ENCODE measurements around the gene NEMP1. TPM values are rescaled to one million over a fixed set of nuclear protein-coding genes. Genes with fewer than 3 reads are reported as not detected.
"Not testable (repeated sequence)": the region's sequence is repeated elsewhere in the genome, so short reads cannot be mapped to it uniquely, and the experiment has no call there.

The NEMP1 gene
- total RNA-seq, 1 experiment from 2014 or later, result 18.0 TPM

- DNase-seq (ENCODE audit: low spot score), result peak; percentile 2
These were observed 13.3 kb upstream of the NEMP1 start for GRCh38 chr12:57091638-57092528.

GRCh38 chr12:57090924-57091637, 12.5 kb upstream of the NEMP1 start:
- no peak for DNase-seq (ENCODE audit: low spot score)

- no peak for DNase-seq (ENCODE audit: low spot score)
These were observed 11.9 kb upstream of the NEMP1 start for GRCh38 chr12:57090490-57090889.

DNA sequence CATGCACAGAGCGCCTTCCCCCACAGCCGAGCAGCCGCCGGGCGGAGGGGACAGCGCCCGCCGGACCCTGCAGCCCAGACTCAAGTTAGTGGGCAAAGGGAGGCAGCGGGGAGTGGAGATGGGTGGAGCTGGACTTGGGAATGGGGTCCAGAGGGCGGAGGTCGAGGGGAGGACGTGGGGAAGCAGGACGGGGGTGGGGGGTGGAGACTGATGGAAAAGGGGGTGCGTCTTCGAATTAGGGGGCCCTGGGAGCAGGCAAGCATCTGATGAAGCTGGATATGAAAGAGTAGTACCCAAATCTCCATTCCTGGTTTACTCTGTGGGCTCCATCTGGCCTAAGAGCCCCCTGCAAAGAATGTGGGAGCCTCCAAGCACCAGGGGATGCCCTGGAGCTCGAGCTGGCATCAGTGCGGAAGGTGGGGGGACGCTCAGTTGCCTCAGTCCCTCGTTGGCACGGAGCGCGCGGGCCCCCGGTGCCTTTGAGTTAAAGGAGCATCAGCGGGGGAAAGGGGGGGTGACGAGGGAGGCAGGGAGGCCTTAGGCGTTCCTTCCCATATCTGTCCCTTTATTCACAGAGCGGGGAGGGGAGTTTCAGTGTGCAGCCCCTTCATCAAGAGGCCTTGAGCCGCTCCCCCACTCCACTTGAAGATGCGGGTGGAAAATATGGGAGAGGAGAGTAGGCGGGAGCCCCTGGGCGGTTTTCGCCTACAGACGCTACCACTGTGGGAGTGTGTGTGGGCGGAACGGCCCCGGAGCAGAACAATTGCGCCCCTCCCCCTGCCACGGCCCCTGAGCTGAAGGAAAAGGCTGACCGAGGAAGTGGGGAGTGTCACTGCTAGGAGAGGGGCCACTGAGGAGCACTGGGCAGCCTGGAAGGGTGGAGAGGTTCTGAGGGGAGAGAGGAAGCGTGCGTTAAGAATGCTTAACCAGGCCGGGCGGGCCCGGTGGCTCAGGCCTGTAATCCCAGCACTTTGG, 11.0 kb upstream of the NEMP1 start:
- no peak for DNase-seq (ENCODE audit: low spot score)

GRCh38 chr12:57088354-57089270, 10.0 kb upstream of the NEMP1 start, which contains the start of gene NAB2:
Gene NAB2, plus strand, starts transcription at chr12:57089114. Its CDS starts 158 bp downstream, at chr12:57089272.
- DNase-seq (ENCODE audit: low spot score), result peak; percentile 93

- DNase-seq (ENCODE audit: low spot score), result peak; percentile 92
These were observed 9.2 kb upstream of the NEMP1 start for GRCh38 chr12:57087691-57088353.

DNA sequence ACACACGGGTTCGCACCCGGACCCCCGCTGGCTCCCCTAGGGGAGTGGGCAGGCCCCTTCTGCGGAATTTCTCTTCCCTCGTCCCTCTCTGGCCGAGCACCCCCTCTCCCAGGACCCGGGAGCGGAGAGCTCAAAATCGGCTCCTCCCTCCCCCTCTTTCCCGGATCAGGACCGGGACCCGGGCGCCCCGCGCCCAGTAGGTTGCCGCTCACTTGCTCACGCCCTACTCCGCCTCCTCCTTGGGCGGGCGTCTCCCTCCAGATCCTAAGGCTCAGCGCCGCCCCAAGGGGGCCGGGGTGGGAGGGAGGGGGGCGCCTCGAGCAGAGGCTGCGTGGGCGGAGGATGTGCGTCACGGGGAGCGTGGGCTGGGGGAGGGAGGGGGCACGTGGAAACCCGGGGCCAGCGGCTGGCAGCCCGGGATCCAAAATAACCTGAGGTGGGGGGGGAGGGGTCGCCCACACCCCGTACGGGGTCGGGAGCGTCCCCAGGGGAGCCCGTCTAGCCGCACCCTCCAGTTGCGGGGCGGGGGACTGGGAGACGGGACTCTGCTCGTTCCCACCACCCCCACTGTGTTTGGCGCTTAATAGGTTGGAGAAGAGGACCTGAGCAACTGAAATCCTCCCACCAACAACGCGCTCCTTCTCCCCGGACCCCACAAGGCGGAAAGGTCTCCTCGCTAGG, 8.6 kb upstream of the NEMP1 start:
- peak; percentile 76 for DNase-seq (ENCODE audit: low spot score)

GRCh38 chr12:57086493-57087009, 8.0 kb upstream of the NEMP1 start:
- peak; percentile 62 for DNase-seq (ENCODE audit: low spot score)

DNA sequence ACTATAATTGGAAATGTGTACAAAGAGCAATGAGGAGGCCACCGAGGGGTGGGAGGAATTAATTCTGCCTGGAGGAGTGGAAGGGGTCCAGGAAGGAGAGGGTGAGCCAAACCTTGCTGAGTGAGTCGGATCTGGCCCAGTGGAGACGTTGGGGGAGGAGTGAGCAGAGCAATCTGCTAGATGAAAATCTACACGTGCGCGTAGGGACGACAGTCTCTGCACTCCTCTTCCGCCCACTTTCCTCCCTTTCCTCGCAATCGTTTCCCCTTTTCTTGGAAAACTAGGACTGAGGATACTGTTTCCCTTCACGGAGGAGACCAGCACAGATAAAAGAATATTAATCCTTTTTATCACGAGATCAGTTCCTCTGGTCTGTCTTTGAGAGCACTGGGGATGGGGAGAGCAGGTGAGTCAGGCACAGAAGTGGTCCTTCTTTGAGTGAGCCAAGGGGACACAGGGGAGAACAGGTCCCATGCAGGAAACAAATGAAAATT, 7.5 kb upstream of the NEMP1 start:
- no peak for DNase-seq (ENCODE audit: low spot score)

- DNase-seq (ENCODE audit: low spot score), result no peak
These were observed 2.3 kb upstream of the NEMP1 start for GRCh38 chr12:57080855-57081254.

GRCh38 chr12:57079821-57080220, 1.2 kb upstream of the NEMP1 start:
- no peak for DNase-seq (ENCODE audit: low spot score)

DNA sequence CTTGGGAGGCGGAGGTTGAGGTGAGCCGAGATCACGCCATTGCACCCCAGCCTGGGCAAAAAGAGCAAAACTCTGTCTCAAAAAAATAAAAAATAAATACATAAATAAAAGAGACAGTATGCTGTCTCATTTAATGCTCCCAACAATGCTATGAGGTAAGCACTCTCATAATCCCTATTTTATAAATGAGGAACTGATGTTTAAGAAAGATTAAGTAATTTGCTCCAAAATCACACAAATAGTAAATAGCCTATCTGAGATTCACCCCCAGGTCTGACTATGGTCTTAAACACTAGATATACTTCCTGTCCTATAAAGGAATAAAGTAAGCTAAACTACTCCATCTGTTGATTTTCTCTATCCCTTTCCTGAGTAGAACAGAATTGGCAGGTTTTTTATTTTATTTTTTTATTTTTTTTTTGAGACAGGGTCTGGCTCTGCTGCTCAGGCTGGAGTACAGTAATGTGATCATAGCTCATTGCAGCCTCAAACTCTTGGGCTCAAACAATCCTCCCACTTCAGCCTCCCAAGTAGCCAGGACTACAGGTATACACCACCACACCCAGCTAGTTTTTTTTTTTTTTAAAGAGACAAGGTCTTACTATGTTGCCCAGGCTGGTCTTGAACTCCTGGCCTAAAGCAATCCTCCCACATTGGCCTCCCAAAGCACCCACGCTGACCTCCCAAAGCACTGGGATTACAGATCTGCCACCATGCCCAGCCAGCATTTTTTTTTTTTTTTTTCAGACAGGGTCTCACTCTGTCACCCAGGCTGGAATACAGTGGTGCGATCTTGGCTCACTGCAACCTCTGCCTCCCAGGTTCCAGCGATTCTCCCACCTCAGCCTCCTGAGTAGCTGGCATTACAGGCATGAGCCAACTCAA, 4.8 kb downstream of the NEMP1 start:
- DNase-seq (ENCODE audit: low spot score), result not testable (repeated sequence)

- DNase-seq (ENCODE audit: low spot score), result no peak
These were observed 5.9 kb downstream of the NEMP1 start for GRCh38 chr12:57072661-57073060.

DNA sequence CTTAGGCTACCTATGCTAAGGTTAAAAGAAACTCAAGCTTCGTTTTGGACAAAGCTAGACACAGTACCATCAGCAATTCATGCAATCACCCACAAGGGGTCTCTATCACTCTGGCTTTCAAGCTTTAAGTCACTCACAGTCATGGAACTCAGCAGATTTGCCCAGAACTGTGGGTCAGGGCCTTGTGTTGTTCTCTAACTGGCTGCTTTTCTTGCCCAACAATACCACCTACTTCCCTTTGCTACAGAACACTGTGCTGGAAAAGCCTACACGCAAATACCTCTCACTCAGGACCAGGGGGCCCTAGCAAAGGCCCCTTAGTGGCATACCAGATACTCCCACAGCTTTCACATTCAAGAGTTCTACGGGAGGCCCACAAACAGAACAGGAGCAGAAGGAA, 9.1 kb downstream of the NEMP1 start:
- peak; percentile 57 for DNase-seq (ENCODE audit: low spot score)

GRCh38 chr12:57066245-57066644, 12.3 kb downstream of the NEMP1 start:
- no peak for DNase-seq (ENCODE audit: low spot score)

DNA sequence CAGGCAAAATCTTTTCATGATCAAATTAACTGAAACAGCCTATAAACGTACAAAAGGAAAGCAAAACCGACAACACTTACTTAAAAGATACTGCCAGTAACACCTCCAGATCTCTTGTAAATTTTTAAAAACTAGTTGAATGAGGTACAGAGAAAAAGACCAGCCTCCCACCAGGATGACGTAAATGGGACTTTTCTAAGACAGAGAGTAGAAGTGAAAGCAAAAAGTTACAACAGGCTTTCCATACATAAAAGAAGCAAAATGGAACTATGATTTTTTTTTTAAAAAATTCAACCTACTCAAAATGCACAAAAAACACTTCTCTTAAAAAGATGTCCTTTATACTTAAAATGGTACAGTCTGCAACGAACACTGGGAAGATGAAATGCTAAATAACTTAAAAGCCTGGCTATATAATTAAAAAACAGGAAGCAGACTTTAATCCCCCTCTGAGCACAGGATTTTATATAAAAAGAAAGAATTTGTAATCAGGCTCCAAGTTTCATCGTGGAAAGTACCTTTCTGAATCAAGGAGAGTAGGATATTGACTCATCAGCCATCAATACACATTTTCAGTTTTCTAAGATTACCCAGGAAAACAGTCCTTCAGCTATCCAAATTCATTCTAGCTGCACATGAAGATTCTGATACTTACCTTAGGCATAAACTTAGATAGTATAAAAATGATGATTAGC, 14.5 kb downstream of the NEMP1 start:
- DNase-seq (ENCODE audit: low spot score), result no peak

DNA sequence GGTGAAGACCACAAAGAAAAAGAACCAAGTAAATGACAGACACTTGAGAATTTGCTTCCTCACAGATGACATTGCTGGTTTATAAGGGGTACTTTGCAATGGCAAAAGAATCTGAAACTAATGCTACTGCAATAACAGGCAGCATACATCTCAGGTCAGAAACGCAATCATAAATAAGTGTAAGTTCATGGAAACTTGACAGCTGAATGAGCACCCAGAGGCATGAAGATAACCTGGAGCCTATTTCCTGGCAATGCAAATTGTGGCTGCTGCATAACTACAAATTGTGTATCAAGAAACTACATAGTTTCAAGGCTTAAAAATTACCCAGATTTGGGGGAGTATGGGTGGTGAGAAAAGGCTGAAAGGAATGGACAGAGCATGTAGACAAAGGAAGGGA, 20.1 kb downstream of the NEMP1 start:
- no peak for DNase-seq (ENCODE audit: low spot score)
